ENCODE measurements around the gene PPP1R9B.

- TF ChIP-seq ZNF274 (IDR thresholded peaks at IDR 0.05; ENCODE audit: low read depth, low read length) (no peak), SUZ12 (IDR thresholded peaks at IDR 0.05; ENCODE audit: extremely low read depth, insufficient read depth, insufficient read length) (no peak), YY1 (IDR thresholded peaks at IDR 0.05; ENCODE audit: insufficient read depth, insufficient read length) (no peak)
Measured at GRCh38 chr17:50187394-50187725, 36.9 kb upstream of the PPP1R9B start.

Measured in NT2/D1 (cell line).